GM23338 (cell line): ENCODE results near the gene ENC1.

Experiments used
- EZH2 ChIP-seq: fragments of 200-600 bp; sonication (generic); IDR thresholded peaks from one replicate; pipeline ENCODE4 v1.8.0; 2017; ENCODE audit warnings: antibody characterized with exemption, mild to moderate bottlenecking, low read depth; ENCODE audit not compliant: unreplicated experiment
- EZH2phosphoT487 ChIP-seq: fragments of 200-600 bp; sonication (generic); IDR thresholded peaks from one replicate; pipeline ENCODE4 v1.8.1; 2018; ENCODE audit warnings: antibody characterized with exemption; ENCODE audit not compliant: unreplicated experiment
- JUNB ChIP-seq: IDR thresholded peaks from one replicate; pipeline ENCODE4 v1.6.1; 2016; ENCODE audit warnings: antibody characterized with exemption; ENCODE audit not compliant: unreplicated experiment
- POLR2AphosphoS5 ChIP-seq: IDR thresholded peaks from 2 replicates; pipeline ENCODE4 v1.6.1; 2016; ENCODE audit warnings: antibody characterized with exemption, low read depth
- ZNF331 ChIP-seq: fragments of 250-450 bp; sonication (Bioruptor Pico); IDR thresholded peaks from 2 replicates; pipeline ENCODE4 v1.5.0; 2020; ENCODE audit warnings: low read depth, mild to moderate bottlenecking, moderate library complexity
- TF ChIP-seq, protein P1 (sequence below): IDR thresholded peaks from one replicate; pipeline ENCODE4 v1.6.1; 2018; ENCODE audit warnings: antibody characterized with exemption; ENCODE audit not compliant: unreplicated experiment
- TF ChIP-seq, protein P2 (sequence below), 2 experiments: fragments of 200-600 bp in 1 of 2; sonication (generic) in 1 of 2; conservative IDR thresholded peaks; 2 replicates each; pipeline versions ENCODE4 v1.5.1 to v1.6.1; 2016 to 2017; ENCODE audit warnings: antibody characterized with exemption in 2 of 2, low read depth in 2 of 2, mild to moderate bottlenecking in 2 of 2, moderate library complexity in 1 of 2

DNA sequence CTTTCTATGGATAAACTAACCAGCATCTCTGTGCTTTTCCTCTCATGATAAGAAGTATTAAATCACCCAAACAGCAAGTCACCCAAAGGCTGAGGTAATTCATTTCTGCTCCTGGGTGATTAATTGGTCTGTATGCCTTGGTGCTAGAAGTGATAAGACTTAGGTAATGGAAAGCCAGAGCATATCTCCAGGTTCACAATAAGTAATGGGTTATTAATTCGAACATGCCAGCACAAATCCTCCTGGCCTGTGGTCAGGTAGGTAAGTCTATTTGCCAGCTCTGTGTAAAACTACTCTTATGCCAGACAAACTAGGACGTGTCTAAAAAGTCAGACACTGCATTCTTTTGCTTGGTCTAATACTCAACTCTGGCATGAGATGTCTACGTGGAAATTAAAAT, 11.2 kb upstream of the ENC1 start:
- TF ChIP-seq, protein P1, sequence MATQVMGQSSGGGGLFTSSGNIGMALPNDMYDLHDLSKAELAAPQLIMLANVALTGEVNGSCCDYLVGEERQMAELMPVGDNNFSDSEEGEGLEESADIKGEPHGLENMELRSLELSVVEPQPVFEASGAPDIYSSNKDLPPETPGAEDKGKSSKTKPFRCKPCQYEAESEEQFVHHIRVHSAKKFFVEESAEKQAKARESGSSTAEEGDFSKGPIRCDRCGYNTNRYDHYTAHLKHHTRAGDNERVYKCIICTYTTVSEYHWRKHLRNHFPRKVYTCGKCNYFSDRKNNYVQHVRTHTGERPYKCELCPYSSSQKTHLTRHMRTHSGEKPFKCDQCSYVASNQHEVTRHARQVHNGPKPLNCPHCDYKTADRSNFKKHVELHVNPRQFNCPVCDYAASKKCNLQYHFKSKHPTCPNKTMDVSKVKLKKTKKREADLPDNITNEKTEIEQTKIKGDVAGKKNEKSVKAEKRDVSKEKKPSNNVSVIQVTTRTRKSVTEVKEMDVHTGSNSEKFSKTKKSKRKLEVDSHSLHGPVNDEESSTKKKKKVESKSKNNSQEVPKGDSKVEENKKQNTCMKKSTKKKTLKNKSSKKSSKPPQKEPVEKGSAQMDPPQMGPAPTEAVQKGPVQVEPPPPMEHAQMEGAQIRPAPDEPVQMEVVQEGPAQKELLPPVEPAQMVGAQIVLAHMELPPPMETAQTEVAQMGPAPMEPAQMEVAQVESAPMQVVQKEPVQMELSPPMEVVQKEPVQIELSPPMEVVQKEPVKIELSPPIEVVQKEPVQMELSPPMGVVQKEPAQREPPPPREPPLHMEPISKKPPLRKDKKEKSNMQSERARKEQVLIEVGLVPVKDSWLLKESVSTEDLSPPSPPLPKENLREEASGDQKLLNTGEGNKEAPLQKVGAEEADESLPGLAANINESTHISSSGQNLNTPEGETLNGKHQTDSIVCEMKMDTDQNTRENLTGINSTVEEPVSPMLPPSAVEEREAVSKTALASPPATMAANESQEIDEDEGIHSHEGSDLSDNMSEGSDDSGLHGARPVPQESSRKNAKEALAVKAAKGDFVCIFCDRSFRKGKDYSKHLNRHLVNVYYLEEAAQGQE: no peak
- TF ChIP-seq, protein P2, sequence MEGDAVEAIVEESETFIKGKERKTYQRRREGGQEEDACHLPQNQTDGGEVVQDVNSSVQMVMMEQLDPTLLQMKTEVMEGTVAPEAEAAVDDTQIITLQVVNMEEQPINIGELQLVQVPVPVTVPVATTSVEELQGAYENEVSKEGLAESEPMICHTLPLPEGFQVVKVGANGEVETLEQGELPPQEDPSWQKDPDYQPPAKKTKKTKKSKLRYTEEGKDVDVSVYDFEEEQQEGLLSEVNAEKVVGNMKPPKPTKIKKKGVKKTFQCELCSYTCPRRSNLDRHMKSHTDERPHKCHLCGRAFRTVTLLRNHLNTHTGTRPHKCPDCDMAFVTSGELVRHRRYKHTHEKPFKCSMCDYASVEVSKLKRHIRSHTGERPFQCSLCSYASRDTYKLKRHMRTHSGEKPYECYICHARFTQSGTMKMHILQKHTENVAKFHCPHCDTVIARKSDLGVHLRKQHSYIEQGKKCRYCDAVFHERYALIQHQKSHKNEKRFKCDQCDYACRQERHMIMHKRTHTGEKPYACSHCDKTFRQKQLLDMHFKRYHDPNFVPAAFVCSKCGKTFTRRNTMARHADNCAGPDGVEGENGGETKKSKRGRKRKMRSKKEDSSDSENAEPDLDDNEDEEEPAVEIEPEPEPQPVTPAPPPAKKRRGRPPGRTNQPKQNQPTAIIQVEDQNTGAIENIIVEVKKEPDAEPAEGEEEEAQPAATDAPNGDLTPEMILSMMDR (conservative IDR thresholded peaks at IDR 0.05; ENCODE audit: low read depth in 2 of 2): no peak
- no peak for TF ChIP-seq EZH2
- no peak for TF ChIP-seq JUNB
- no peak for TF ChIP-seq EZH2phosphoT487
- no peak for TF ChIP-seq POLR2AphosphoS5
- no peak for TF ChIP-seq ZNF331 (CRISPR knock-in tag)
